GM23338 (cell line): Measurements from ENCODE around the gene CHSY1. TPM values are rescaled to one million over a fixed set of nuclear protein-coding genes. Genes with fewer than 3 reads are reported as not detected.

Source experiments
- ATAC-seq: fragments of 200-7000 bp; cut with Tn5 transposase; 3 replicates; pipeline ENCODE4 v1.9.1; 2020
- DNase-seq: peaks from one replicate; pipeline ENCODE4 v3.0.0-alpha.2; 2015; ENCODE audit warnings: low spot score
- H2AFZ ChIP-seq: fragments of 200-600 bp; sonication (generic); 2 replicates; pipeline ENCODE4 v1.8.0; 2016; ENCODE audit warnings: antibody characterized with exemption, mild to moderate bottlenecking, moderate library complexity
- H3F3A ChIP-seq: fragments of 200-600 bp; sonication (generic); replicated peaks from 2 replicates; pipeline ENCODE4 v1.8.0; 2017; ENCODE audit warnings: antibody characterized with exemption, mixed run types, low read depth
- H3K27ac ChIP-seq: fragments of 200-600 bp; sonication (generic); 2 replicates; pipeline ENCODE4 v1.6.1; 2016; ENCODE audit warnings: low read depth
- H3K27me3 ChIP-seq: fragments of 200-600 bp; sonication (generic); 2 replicates; pipeline ENCODE4 v1.8.0; 2016; ENCODE audit warnings: mild to moderate bottlenecking, mixed run types, moderate library complexity; ENCODE audit not compliant: insufficient read depth
- H3K36me3 ChIP-seq: fragments of 200-600 bp; sonication (generic); 2 replicates; pipeline ENCODE4 v1.8.0; 2016; ENCODE audit warnings: mild to moderate bottlenecking; ENCODE audit not compliant: insufficient read depth
- H3K4me1 ChIP-seq: fragments of 200-600 bp; sonication (generic); 2 replicates; pipeline ENCODE4 v1.8.0; 2016; ENCODE audit warnings: mild to moderate bottlenecking, moderate library complexity; ENCODE audit not compliant: insufficient read depth
- H3K4me2 ChIP-seq: fragments of 200-600 bp; sonication (generic); 2 replicates; pipeline ENCODE4 v1.7.1; 2017; ENCODE audit warnings: mixed run types
- H3K4me3 ChIP-seq: fragments of 200-600 bp; sonication (generic); 2 replicates; pipeline ENCODE4 v1.6.1; 2016; ENCODE audit warnings: mixed run types
- H3K79me2 ChIP-seq: fragments of 200-600 bp; sonication (generic); replicated peaks from 2 replicates; pipeline ENCODE4 v1.8.0; 2017; ENCODE audit warnings: mild to moderate bottlenecking; ENCODE audit not compliant: insufficient read depth
- H3K9me2 ChIP-seq: fragments of 200-600 bp; sonication (generic); 2 replicates; pipeline ENCODE4 v1.8.0; 2017; ENCODE audit not compliant: insufficient read depth
- H4K20me1 ChIP-seq: fragments of 200-600 bp; sonication (generic); replicated peaks from 2 replicates; pipeline ENCODE4 v1.8.0; 2017; ENCODE audit warnings: mild to moderate bottlenecking; ENCODE audit not compliant: insufficient read depth
- H3K27ac Mint-ChIP-seq: 2 replicates; pipeline ENCODE4 v1.8.0; 2020; ENCODE audit warnings: inconsistent platforms, mild to moderate bottlenecking, moderate library complexity, mixed read lengths
- H3K27me3 Mint-ChIP-seq: 3 replicates; pipeline ENCODE4 v1.8.0; 2022; ENCODE audit warnings: low read depth, mild to moderate bottlenecking, moderate library complexity, mixed read lengths, inconsistent platforms; ENCODE audit not compliant: insufficient read depth, poor library complexity
- H3K36me3 Mint-ChIP-seq: 3 replicates; pipeline ENCODE4 v1.8.0; 2021; ENCODE audit warnings: low read depth, mild to moderate bottlenecking, inconsistent platforms, moderate library complexity, mixed read lengths
- H3K4me1 Mint-ChIP-seq: 3 replicates; pipeline ENCODE4 v1.8.0; 2020; ENCODE audit warnings: mild to moderate bottlenecking, inconsistent platforms, mixed read lengths
- H3K4me3 Mint-ChIP-seq: 3 replicates; pipeline ENCODE4 v1.8.0; 2021; ENCODE audit warnings: moderate library complexity, mild to moderate bottlenecking, inconsistent platforms, mixed read lengths
- H3K9me3 Mint-ChIP-seq: 3 replicates; pipeline ENCODE4 v1.8.0; 2020; ENCODE audit warnings: moderate library complexity, mild to moderate bottlenecking, inconsistent platforms, mixed read lengths
- CREB1 ChIP-seq: fragments of 250-450 bp; sonication (Bioruptor Pico); IDR thresholded peaks from 2 replicates; pipeline ENCODE4 v1.5.0; 2020; ENCODE audit warnings: low read depth, mild to moderate bottlenecking, moderate library complexity
- NANOG ChIP-seq: IDR thresholded peaks from 2 replicates; pipeline ENCODE4 v1.6.1; 2016; ENCODE audit warnings: antibody characterized with exemption, borderline replicate concordance
- POLR2AphosphoS5 ChIP-seq: IDR thresholded peaks from 2 replicates; pipeline ENCODE4 v1.6.1; 2016; ENCODE audit warnings: antibody characterized with exemption, low read depth
- ZNF114 ChIP-seq: fragments of 250-450 bp; sonication (Bioruptor Pico); IDR thresholded peaks from 2 replicates; pipeline ENCODE4 v1.5.0; 2020; ENCODE audit warnings: mild to moderate bottlenecking, moderate library complexity
- polyA plus RNA-seq: library from polyadenylated mRNA; unstranded; fragments of >200 nt; fragmentation: Nextera tagmentation; extraction: Ambion mirVana; gene quantifications from 2 replicates; pipeline ENCODE4 v1.2.1, GENCODE V29; 2016
- total RNA-seq: library from RNA; depleted of rRNA; stranded (reverse); fragments of >200 nt; shearing (Covaris generic); gene quantifications from 2 replicates; pipeline ENCODE4 v1.2.3, GENCODE V29; 2014
- TF ChIP-seq, protein P1 (sequence below): IDR thresholded peaks from 2 replicates; pipeline ENCODE4 v1.6.1; 2016; ENCODE audit warnings: antibody characterized with exemption
- TF ChIP-seq, protein P2 (sequence below): IDR thresholded peaks from one replicate; pipeline ENCODE4 v1.6.1; 2018; ENCODE audit warnings: antibody characterized with exemption; ENCODE audit not compliant: unreplicated experiment

The CHSY1 gene
- total and polyA plus RNA-seq, 2 experiments from 2014 or later = 9.8 to 47.7 TPM

DNA sequence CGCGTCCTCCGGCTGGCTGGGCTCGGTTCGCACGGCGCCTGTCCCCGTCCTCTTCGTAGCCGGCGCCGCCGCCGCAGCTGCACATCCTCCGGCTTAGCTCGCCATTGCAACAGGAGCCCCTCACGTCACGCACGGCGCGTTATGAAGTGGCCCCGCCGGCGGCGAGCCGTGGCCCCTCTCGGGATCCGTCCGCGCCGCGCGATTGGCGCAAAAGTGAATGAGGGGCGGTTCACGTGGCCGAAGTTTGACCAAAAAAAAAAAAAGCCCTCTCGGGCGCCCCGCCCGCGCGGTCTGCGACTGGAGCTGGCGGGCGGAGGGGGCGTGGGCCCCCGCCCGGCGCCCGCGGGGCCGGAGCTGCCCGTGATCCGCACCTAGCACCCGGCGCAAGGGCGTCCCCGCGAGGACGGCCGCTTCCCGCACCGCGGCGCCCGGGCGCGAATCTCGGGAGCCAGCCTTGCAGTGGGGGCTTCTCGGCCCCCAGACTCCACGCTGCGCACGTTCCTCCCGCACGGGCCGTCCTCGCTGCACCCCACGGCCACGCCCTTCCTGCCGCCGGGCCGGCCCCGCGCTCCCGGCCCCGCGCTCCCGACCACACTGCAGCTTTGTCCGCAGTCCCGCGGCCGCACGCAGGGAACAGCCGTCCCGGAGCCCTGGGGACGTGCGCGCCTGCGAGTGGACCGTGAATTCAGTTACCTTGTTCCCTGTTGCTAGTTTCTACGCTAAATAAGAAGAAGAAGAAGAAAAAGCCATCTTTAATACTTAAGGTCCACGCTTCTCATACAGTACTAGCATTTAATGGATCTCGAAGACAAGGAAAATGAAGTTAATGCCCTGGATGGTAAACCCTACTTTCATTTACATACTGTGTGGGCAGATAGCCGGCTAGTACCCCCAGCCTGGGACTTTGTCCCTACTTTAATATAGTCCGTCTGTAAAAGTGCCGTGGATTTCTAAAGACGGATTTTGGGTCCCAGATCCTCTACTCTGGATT, at the start of gene CHSY1 (continued):
- TF ChIP-seq, protein P1, sequence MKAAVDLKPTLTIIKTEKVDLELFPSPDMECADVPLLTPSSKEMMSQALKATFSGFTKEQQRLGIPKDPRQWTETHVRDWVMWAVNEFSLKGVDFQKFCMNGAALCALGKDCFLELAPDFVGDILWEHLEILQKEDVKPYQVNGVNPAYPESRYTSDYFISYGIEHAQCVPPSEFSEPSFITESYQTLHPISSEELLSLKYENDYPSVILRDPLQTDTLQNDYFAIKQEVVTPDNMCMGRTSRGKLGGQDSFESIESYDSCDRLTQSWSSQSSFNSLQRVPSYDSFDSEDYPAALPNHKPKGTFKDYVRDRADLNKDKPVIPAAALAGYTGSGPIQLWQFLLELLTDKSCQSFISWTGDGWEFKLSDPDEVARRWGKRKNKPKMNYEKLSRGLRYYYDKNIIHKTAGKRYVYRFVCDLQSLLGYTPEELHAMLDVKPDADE = no peak

GRCh38 chr15:101296418-101297405, 44.9 kb upstream of the CHSY1 start:
- H3K79me2 ChIP-seq = peaks cover 39% of the 10 kb centered on the region
- no peak for TF ChIP-seq POLR2AphosphoS5
- TF ChIP-seq NANOG = no peak
- TF ChIP-seq ZNF114 (CRISPR knock-in tag) = no peak
- no peak for TF ChIP-seq CREB1 (CRISPR knock-in tag)
- TF ChIP-seq, protein P2, sequence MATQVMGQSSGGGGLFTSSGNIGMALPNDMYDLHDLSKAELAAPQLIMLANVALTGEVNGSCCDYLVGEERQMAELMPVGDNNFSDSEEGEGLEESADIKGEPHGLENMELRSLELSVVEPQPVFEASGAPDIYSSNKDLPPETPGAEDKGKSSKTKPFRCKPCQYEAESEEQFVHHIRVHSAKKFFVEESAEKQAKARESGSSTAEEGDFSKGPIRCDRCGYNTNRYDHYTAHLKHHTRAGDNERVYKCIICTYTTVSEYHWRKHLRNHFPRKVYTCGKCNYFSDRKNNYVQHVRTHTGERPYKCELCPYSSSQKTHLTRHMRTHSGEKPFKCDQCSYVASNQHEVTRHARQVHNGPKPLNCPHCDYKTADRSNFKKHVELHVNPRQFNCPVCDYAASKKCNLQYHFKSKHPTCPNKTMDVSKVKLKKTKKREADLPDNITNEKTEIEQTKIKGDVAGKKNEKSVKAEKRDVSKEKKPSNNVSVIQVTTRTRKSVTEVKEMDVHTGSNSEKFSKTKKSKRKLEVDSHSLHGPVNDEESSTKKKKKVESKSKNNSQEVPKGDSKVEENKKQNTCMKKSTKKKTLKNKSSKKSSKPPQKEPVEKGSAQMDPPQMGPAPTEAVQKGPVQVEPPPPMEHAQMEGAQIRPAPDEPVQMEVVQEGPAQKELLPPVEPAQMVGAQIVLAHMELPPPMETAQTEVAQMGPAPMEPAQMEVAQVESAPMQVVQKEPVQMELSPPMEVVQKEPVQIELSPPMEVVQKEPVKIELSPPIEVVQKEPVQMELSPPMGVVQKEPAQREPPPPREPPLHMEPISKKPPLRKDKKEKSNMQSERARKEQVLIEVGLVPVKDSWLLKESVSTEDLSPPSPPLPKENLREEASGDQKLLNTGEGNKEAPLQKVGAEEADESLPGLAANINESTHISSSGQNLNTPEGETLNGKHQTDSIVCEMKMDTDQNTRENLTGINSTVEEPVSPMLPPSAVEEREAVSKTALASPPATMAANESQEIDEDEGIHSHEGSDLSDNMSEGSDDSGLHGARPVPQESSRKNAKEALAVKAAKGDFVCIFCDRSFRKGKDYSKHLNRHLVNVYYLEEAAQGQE = no peak
- H3F3A ChIP-seq = no peaks in the 10 kb centered on the region
- peaks cover 4% of the 10 kb centered on the region; the same call in 1 of the 2 replicates for H3K4me1 ChIP-seq
- Mint-ChIP-seq H3K36me3 (peaks cover 4% of the 10 kb centered on the region; the same call in 1 of the 3 replicates), H3K27me3 (peaks cover 6% of the 10 kb centered on the region), H3K4me1 (peaks cover 10% of the 10 kb centered on the region), H3K9me3 (no peaks in the 10 kb centered on the region), H3K27ac (no peak overlapping the region), H3K4me3 (peak overlapping the region; percentile 99)
- H3K4me3 ChIP-seq = peak overlapping the region; percentile 96
- ATAC-seq (no peak), DNase-seq (no peak)
- no peaks in the 10 kb centered on the region for H3K27me3 ChIP-seq
- H3K9me2 ChIP-seq = no peaks in the 10 kb centered on the region
- peaks cover 19% of the 10 kb centered on the region for H4K20me1 ChIP-seq
- H2AFZ ChIP-seq = no peak overlapping the region
- peaks cover 10% of the 10 kb centered on the region; the same call in 1 of the 2 replicates for H3K36me3 ChIP-seq
- H3K27ac ChIP-seq = no peak overlapping the region
- peak overlapping the region; percentile 84; the same call in 1 of the 2 replicates for H3K4me2 ChIP-seq
